Activated naive CD4-positive, alpha-beta T cell treated with anti-CD3 and anti-CD28 coated beads, Interleukin-2, amount 10 ng/mL, durations not matched to agents 7 days and 5 days (primary cell): ENCODE results near the gene ABHD17A.
"Not testable (repeated sequence)": the region's sequence is repeated elsewhere in the genome, so short reads cannot be mapped to it uniquely, and the experiment has no call there.

Experiments used
- CTCF ChIA-PET: fragments of 350-600 bp; sonication (Branson Sonifier 250); formaldehyde crosslinking; loops from one replicate; lab custom pipeline; 2021; ENCODE audit warnings: antibody characterized with exemption; lab: Charles Lee
- DNase-seq: peaks from one replicate; pipeline ENCODE4 v3.0.0-alpha.2; 2020
- H3K27ac Mint-ChIP-seq: one replicate; pipeline ENCODE4 v1.8.0; 2021; ENCODE audit warnings: mild to moderate bottlenecking, moderate library complexity, mixed read lengths
- H3K27me3 Mint-ChIP-seq: one replicate; pipeline ENCODE4 v1.8.0; 2021; ENCODE audit warnings: mild to moderate bottlenecking, mixed read lengths
- H3K36me3 Mint-ChIP-seq: one replicate; pipeline ENCODE4 v1.8.0; 2021; ENCODE audit warnings: mixed read lengths
- H3K4me1 Mint-ChIP-seq: one replicate; pipeline ENCODE4 v1.8.0; 2021; ENCODE audit warnings: mixed read lengths
- H3K4me3 Mint-ChIP-seq: one replicate; pipeline ENCODE4 v1.8.0; 2021; ENCODE audit warnings: mild to moderate bottlenecking, moderate library complexity, mixed read lengths
- H3K9me3 Mint-ChIP-seq: one replicate; pipeline ENCODE4 v1.8.0; 2021; ENCODE audit warnings: mixed read lengths

The ABHD17A gene

DNA sequence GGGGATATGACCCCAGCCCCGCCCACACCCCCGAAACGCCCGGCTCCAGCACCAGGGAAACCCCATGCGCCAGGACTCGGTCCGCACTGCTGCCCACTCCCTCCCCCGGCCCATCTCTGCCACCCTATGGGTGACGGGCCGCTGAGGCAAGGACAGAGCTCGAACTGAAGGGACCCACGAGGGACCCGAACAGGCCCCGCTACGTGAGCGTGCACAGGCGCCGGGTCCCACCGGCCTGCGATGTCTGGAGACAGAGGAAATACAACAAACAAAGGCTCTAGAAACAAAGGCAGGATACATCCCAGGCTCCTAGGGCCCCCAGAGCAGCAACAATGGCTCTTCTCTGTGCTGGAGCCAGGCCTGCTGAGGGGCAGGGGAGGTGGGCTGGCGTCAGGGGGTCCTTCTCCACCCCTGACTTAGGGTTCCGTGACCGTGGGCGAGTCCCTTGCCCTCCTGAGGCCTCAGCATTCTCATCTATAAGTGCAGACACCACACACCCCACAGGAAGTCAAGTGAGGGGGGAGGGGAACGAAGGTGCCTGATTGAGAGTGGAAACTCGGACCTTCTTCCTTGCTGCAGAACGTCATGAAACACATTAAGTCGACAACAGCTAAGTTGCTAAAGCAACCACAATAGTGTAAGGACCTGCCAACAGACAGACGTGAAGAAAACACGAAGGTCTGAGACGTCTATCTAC lies 3.1 kb downstream of the ABHD17A start:
- Mint-ChIP-seq H3K36me3 (peaks cover 37% of the 10 kb centered on the region), H3K4me3 (peak overlapping the region; percentile 90), H3K4me1 (peaks cover 45% of the 10 kb centered on the region), H3K9me3 (no peaks in the 10 kb centered on the region), H3K27ac (peak overlapping the region; percentile 90), H3K27me3 (no peaks in the 10 kb centered on the region)
- peak; percentile 86 for DNase-seq
- CTCF ChIA-PET = interaction anchor here (0.6 to 1.6 kb wide), 3 partner anchors 11 to 29 kb away, joined by 3 to 5 read pairs (median 4); no protein-coding TSS in a partner anchor

DNA sequence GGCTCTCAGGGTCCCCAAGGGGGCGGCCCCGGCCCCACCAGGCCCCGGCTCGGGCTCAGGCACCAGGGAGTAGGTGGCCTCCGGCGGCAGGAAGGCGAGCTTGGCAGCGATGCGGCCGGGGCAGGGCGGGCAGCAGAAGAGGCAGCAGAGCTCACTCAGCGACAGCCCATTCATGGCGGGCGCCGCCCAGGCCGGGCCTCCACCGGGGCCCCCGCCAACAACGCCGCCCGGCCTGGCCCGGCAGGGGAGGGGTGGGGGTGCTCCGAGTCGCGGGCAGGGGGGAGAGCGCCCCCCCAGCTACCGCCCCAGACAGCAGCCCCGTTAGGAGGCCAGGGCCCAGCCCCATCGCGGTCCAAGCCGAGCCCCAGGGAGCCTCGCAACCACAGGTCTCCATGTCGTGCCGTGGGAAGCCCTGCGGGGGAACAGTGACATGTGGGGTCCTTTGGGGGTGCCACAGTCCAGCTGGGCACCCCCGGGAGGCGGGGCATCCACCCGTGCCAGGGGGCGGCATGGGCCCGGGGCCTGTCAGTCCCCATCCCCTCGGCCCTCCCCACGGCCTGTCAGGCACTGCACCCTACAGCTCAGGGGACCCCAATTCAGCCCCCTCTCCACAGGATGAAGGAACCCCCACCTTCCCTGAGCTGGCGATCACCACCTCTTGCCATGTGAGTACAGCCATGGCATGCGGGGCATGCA lies 3.8 kb downstream of the ABHD17A start:
- CTCF ChIA-PET, DNase-seq, H3K27me3 Mint-ChIP-seq, H3K9me3 Mint-ChIP-seq: not testable (repeated sequence)
- Mint-ChIP-seq H3K36me3 (peaks cover 37% of the 10 kb centered on the region), H3K4me1 (peaks cover 44% of the 10 kb centered on the region), H3K4me3 (peak overlapping the region; percentile 90), H3K27ac (peak overlapping the region; percentile 90)

DNA sequence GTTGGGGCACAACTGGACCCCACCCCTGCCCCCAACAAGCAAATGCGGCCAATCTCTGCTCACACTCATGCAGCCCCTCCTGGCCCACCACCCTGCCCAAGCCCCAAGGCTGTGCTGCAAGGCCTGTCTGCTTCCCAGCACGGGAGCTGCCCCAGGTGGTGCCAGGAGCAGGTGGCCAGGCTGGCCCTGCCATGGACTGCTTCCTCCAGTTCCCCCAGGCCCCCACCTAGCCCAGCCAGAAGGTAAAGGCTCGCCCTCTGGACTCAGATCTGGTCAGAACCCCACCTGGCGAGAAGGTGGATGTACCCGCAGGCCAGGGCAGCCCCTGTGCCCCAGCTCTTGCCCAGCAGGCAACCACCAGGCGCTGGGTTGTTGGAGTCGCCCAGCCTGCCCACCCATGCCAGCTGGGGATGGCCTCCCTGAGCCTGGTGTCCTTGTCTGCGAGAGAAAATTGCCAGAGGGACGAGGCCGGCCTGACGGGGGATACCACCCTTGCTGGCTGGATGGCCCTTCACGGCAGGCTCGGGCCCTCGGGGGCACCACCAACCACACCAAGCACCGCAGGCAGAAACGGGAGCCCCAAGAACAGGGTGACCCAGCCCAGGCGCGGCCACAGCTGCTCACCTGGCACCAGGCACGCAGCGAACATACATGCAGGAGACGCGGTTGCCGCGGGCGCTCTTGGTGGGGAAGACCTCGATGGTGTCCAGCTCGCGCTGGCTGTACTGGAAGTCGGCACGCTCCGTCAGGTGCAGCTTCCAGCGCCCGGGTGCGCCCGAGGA lies 4.5 kb downstream of the ABHD17A start:
- Mint-ChIP-seq H3K36me3 (peaks cover 41% of the 10 kb centered on the region), H3K4me3 (peak overlapping the region; percentile 28), H3K4me1 (peaks cover 46% of the 10 kb centered on the region), H3K9me3 (no peaks in the 10 kb centered on the region), H3K27ac (peak overlapping the region; percentile 33), H3K27me3 (no peaks in the 10 kb centered on the region)
- no peak for DNase-seq
- CTCF ChIA-PET = interaction anchor here (1.2 kb wide), 1 partner anchor 17 kb away, joined by 3 read pairs; no protein-coding TSS in a partner anchor

DNA sequence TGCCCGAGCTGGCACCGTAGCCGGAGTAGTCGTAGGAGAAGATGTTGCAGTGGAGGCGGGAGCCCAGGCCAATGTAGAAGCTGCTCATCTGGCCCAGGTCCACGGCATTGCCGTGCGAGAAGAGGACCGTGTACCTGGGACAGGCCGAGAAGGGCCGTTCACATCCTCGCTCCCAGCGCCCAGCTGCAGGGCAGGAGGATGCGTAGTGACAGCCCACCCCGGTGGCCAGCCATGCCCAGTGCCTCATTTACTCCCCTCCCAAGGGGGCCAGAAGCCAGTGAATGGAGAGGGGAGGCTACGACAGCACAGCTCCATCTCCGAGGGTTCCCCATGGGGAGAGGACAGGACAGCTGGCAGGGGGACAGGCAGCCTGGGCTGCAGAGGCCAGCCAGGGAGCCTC lies 5.3 kb downstream of the ABHD17A start:
- H3K27me3 Mint-ChIP-seq, DNase-seq, H3K9me3 Mint-ChIP-seq, H3K27ac Mint-ChIP-seq: not testable (repeated sequence)
- Mint-ChIP-seq H3K36me3 (peaks cover 47% of the 10 kb centered on the region), H3K4me1 (peaks cover 42% of the 10 kb centered on the region), H3K4me3 (peak overlapping the region; percentile 18)
- CTCF ChIA-PET = interaction anchor here (1.2 kb wide), 1 partner anchor 18 kb away, joined by 3 read pairs; no protein-coding TSS in a partner anchor

DNA sequence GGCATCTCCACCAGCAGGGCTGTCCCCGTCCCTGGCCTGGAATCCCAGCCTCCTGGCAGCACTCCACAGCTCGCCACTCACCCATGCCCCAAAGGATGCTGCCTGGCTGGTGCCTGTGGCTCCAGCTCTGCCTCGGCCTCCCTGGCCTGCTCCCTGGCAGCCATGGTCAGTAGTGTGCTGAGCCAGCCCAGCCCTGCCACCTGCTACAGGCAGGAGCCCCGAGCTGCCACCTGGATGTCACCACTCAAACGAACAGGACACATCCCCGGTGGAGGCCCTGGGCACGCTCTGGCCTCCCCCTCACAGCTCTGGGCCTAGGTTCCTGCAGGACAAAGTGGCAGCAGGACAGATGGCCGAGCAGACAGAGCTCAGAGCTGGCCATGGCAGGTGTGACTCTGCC lies 6.7 kb downstream of the ABHD17A start:
- CTCF ChIA-PET, DNase-seq: not testable (repeated sequence)

DNA sequence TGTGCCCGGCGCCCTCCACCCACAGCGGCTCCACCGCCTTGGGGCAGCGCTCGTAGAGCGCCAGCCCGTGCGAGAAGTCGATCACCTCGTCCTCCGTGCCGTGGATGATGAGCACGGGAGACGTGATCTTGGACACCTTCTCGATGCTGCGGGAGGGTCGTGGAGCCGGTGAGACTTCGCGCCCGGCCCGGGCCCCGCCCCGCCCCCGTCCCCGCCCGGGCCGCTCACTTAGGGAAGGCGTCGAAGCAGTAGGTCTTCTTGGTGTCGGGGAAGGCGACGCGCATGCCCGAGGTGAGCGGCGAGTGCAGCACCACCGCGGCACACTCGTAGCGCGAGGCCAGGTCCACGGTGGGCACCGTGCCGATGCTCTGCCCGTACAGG lies 8.0 kb downstream of the ABHD17A start:
- H3K4me1 Mint-ChIP-seq = peaks cover 41% of the 10 kb centered on the region
- H3K27ac Mint-ChIP-seq, H3K4me3 Mint-ChIP-seq, DNase-seq, H3K27me3 Mint-ChIP-seq, H3K9me3 Mint-ChIP-seq: not testable (repeated sequence)
- CTCF ChIA-PET = interaction anchor here (1.0 kb wide), 1 partner anchor 21 kb away, joined by 3 read pairs; no protein-coding TSS in a partner anchor
- H3K36me3 Mint-ChIP-seq = peaks cover 39% of the 10 kb centered on the region

More for the DNA sequence above, 6.7 kb downstream of the ABHD17A start:
- H3K4me3 Mint-ChIP-seq, H3K9me3 Mint-ChIP-seq, H3K27ac Mint-ChIP-seq, H3K27me3 Mint-ChIP-seq: not testable (repeated sequence)
- H3K4me1 Mint-ChIP-seq = peaks cover 51% of the 10 kb centered on the region
- peaks cover 45% of the 10 kb centered on the region for H3K36me3 Mint-ChIP-seq

DNA sequence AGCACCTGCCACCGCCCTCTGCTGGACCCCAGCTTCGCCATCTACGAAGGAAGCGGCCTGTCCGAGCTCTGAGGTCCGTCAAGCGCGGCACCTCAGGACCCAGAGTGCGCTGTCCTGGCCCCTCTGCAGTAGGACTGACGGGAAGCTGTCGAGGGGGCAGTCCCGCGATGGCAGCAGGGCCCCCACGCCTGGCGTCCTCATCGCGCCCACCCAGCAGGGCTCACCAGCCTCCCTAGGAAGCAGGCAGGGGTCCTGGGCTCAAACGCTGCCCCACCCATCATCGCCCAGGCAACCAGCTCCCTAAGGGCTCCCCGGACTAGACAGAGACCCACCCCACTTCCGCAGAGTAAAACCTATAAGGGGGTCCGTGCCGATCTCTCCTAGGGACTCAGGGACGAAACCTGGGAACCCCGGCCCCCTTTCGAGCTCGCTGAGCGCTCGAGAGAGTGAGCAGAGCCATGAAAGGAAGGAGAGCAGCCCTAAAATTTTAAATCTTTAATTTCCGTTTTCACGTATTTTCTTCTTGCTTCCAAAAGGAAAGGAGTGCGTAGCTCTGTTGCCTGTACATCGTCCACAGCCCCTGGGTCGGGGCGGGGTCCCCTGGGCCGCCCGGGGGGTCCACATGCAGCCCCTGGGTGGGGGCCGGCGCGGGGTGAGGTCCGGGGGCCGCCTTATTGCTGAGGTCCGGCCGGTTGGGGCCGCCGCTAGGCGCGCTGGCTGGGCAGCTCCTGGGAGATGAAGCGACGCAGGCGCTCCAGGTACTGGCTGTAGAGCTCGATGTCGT lies 8.6 kb downstream of the ABHD17A start:
- peaks cover 35% of the 10 kb centered on the region for H3K36me3 Mint-ChIP-seq
- peak overlapping the region; percentile 98 for H3K27ac Mint-ChIP-seq
- peaks cover 36% of the 10 kb centered on the region for H3K4me1 Mint-ChIP-seq
- peak overlapping the region; percentile 100 for H3K4me3 Mint-ChIP-seq
- not testable (repeated sequence) for H3K27me3 Mint-ChIP-seq, H3K9me3 Mint-ChIP-seq, DNase-seq
- CTCF ChIA-PET = interaction anchor here (0.9 to 2.6 kb wide), 4 partner anchors 8 to 21 kb away, joined by 3 to 15 read pairs (median 4); no protein-coding TSS in a partner anchor

DNA sequence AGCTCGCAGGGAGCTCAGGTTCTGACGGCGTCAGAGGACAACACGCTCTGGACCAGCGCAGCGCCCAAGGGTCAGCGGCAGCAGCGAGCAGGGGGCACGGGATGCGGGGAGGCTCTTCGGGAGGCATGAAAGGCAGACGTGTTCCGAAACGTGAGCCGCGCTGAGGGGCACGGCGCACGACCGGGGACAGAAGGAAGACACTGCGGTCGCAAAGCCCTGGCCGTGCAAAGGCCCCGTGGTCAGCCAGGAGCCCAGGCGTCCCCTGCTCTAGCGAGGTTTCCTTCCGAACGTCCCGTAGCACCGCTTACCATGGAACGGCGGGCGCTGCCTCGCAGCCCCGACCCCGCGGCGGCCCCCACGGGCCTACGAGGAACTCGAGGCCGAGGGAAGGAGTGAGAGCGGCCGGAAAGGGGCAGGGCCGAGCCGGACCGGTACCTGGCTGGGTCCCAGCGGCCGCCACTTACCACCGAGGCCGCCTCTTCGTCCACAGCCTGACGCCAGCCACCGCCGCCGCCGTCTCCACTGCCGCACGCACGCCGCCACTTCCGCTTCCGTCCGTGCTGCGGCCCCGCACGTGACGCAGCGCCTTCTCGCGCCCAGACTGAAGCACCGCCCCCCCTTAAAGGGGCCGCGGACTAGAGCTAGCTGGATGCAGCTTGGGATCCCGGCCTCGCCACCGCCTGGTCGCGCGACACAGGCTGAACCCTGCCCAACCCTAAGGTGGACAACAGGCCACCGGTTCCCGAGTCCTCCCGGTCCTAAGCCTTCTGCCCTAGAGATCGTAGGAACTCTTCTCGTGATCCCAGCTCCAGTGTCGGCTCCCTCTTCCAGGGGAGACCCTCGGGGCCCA lies 9.4 kb downstream of the ABHD17A start:
- Mint-ChIP-seq H3K4me3 (peak overlapping the region; percentile 100), H3K4me1 (peaks cover 35% of the 10 kb centered on the region), H3K9me3 (no peaks in the 10 kb centered on the region), H3K27me3 (peaks cover 4% of the 10 kb centered on the region), H3K36me3 (peaks cover 33% of the 10 kb centered on the region), H3K27ac (peak overlapping the region; percentile 98)
- CTCF ChIA-PET = interaction anchor here (0.9 to 2.6 kb wide), 6 partner anchors 9 to 22 kb away, joined by 3 to 15 read pairs (median 4); no protein-coding TSS in a partner anchor
- DNase-seq = peak; percentile 92

DNA sequence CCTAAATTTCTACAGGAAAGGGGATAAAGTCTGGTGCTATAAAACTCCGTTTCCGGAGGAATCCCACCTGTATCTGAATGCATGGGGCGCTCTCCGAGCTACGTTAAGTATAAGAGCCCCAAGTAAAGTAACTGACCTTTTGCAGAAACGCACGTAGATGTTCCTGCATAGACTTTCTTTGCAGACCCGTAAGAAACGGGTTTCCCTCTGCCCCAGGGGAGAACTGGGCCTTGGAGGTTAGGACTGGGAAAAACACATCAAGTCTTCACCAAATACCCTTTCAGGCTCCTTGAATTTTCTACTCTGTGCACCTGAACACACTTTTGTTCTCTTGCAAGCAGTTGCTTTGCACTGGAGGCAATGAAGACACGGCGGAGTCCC lies 10.0 kb downstream of the ABHD17A start:
- CTCF ChIA-PET = interaction anchor here (0.9 to 2.6 kb wide), 4 partner anchors 9 to 22 kb away, joined by 3 to 15 read pairs (median 4); no protein-coding TSS in a partner anchor
- not testable (repeated sequence) for H3K9me3 Mint-ChIP-seq, H3K27me3 Mint-ChIP-seq, DNase-seq
- H3K4me1 Mint-ChIP-seq = peaks cover 35% of the 10 kb centered on the region
- H3K36me3 Mint-ChIP-seq = peaks cover 37% of the 10 kb centered on the region
- peak overlapping the region; percentile 100 for H3K4me3 Mint-ChIP-seq
- peak overlapping the region; percentile 98 for H3K27ac Mint-ChIP-seq

DNA sequence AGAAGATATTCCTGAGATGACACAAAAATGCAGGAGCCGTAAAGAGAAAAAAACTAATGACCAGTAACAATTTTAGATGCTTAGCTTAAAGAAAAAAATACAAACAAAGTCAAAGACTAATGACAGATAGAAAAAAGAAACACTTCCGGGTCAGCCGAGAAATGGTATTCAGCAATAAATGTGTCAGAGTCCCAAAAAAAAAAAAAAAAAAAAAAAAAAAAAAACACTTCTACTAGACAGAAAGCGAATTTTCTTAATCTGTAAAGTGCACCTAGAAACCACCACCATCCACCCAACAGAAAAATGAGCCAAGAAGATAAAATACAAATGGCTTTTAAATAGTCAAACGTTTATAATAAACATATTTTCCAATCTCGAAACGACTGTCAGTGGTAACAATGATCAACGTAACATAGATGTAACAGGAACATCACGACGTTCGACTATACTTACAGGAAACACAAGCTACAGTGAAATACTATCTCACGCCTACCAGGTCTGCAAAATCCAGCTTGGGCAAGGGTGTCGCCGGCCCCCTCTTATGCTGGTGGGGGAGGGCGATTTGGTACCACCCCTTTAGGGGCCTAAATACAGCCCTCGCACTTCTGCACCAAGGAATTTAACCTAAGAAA lies 10.6 kb downstream of the ABHD17A start:
- Mint-ChIP-seq H3K4me1 (peaks cover 36% of the 10 kb centered on the region), H3K9me3 (no peaks in the 10 kb centered on the region), H3K4me3 (peak overlapping the region; percentile 100), H3K36me3 (peaks cover 35% of the 10 kb centered on the region), H3K27me3 (peaks cover 4% of the 10 kb centered on the region), H3K27ac (peak overlapping the region; percentile 98)
- CTCF ChIA-PET = interaction anchor here (0.9 to 2.6 kb wide), 4 partner anchors 9 to 23 kb away, joined by 3 to 15 read pairs (median 4); no protein-coding TSS in a partner anchor
- no peak for DNase-seq

DNA sequence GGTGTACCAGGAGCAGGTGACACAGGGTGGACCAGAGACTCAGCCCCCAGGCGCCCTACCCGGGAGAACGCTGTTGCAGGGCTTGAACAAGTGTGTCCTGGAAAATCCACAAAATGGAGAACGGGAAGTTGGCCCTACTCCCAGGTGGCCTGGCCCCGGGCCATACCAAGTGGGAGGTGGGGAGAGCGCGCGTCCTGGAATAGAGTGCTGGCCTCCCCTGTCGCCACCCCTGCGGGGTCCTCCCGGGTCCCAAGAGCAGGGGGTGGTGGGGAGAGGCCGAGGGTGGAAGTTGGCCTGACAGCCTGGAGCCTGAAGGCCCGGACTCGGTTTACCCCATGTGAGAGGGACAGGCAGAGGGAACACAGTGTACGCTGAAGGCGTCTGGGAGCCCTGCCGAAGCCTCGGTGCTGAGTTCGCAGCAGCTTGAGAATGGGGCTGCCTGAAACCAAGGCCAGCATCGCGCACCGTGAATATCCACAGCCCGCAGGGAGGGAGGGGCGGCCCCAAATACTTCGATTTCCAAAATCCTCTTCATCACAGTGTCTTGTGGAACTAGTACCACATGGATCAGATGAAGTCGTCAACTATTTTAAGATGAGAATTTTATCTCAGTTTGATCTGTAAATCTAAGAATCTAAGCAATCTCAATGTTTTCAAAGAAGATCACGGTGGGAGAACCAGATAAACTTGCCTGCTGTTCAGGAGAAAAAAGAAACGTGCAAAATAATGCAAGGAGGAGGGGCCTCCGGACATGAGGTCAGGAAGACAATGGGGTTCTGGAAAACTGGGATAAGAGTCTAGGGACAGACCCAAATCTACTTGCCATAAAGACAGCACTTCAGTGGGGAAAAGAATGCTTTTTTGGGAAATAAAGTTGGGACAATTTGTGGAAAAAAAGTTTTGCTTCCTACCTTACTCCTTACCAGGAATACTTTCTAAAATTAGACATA lies 11.5 kb downstream of the ABHD17A start:
- H3K27me3 Mint-ChIP-seq = peaks cover 4% of the 10 kb centered on the region
- no peaks in the 10 kb centered on the region for H3K9me3 Mint-ChIP-seq
- peak overlapping the region; percentile 100 for H3K4me3 Mint-ChIP-seq
- CTCF ChIA-PET = interaction anchor here (1.3 to 2.6 kb wide), 2 partner anchors 8 to 9 kb away, joined by 3 to 15 read pairs; no protein-coding TSS in a partner anchor
- H3K36me3 Mint-ChIP-seq = peaks cover 36% of the 10 kb centered on the region
- H3K27ac Mint-ChIP-seq = peak overlapping the region; percentile 98
- DNase-seq = no peak
- H3K4me1 Mint-ChIP-seq = peaks cover 44% of the 10 kb centered on the region
